Pulmonary artery endothelial cell (primary cell): ENCODE data around the gene TMBIM6. TPM values are rescaled to one million over a fixed set of nuclear protein-coding genes. Genes with fewer than 3 reads are reported as not detected.

ENCODE experiments used
- total RNA-seq: library from RNA; depleted of rRNA; stranded (reverse); fragments of >200 nt; gene quantifications from 2 replicates; pipeline ENCODE4 v1.2.3, GENCODE V29; 2014

The TMBIM6 gene
- total RNA-seq, 1 donor from 2014 or later, result 333 TPM

Other genes with a start within 250 kb of the TMBIM6 start
- 0.26 and 0.28 TPM in 2 replicates for gene KCNH3, start 202.5 kb upstream of the TMBIM6 start, total RNA-seq
- gene MCRS1, start 173.4 kb upstream of the TMBIM6 start, total RNA-seq, result 76.9 and 79.0 TPM in 2 replicates
- gene FAM186B, start 135.9 kb upstream of the TMBIM6 start, total RNA-seq, result 0.11 and 0.13 TPM in 2 replicates
- 4.1 and 5.7 TPM in 2 replicates for gene PRPF40B, start 118.0 kb upstream of the TMBIM6 start, total RNA-seq
- 69.7 and 80.3 TPM in 2 replicates for gene FMNL3, start 34.2 kb upstream of the TMBIM6 start, total RNA-seq
- 11.8 and 11.9 TPM in 2 replicates for gene NCKAP5L, start 86.9 kb downstream of the TMBIM6 start, total RNA-seq
- gene BCDIN3D, start 101.5 kb downstream of the TMBIM6 start, total RNA-seq, result 2.3 and 3.1 TPM in 2 replicates
- gene FAIM2, start 162.3 kb downstream of the TMBIM6 start, total RNA-seq, result not detected in 2 replicates
- not detected in 2 replicates for gene AQP2, start 209.2 kb downstream of the TMBIM6 start, total RNA-seq
- 0.07 and 0.60 TPM in 2 replicates for gene AQP5, start 220.3 kb downstream of the TMBIM6 start, total RNA-seq
- 0.04 TPM in 1 of 2 replicates, not detected in the other for gene AQP6, start 231.4 kb downstream of the TMBIM6 start, total RNA-seq